HepG2 (cell line): Measurements from ENCODE around the gene MLXIPL. TPM values are rescaled to one million over a fixed set of nuclear protein-coding genes. Genes with fewer than 3 reads are reported as not detected.

ENCODE experiments used
- CBX5 ChIP-seq: sonication (generic); formaldehyde crosslinking; IDR thresholded peaks from 2 replicates; pipeline ENCODE4 v1.4.0; 2020; ENCODE audit warnings: missing genetic modification reagents, borderline replicate concordance
- GATAD1 ChIP-seq: IDR thresholded peaks from 2 replicates; pipeline ENCODE4 v1.6.1; 2016; ENCODE audit warnings: missing genetic modification reagents, missing compliant biosample characterization
- ISX ChIP-seq: sonication (generic); formaldehyde crosslinking; conservative IDR thresholded peaks from 2 replicates; pipeline ENCODE4 v1.5.0; 2020; ENCODE audit warnings: missing genetic modification reagents
- RAD21 ChIP-seq: fragments of 450-650 bp; formaldehyde crosslinking; IDR thresholded peaks from 2 replicates; pipeline ENCODE4 v1.5.0; 2020; ENCODE audit warnings: mild to moderate bottlenecking
- RFXANK ChIP-seq: IDR thresholded peaks from 2 replicates; pipeline ENCODE4 v1.6.1; 2016
- SALL2 ChIP-seq: sonication (generic); formaldehyde crosslinking; IDR thresholded peaks from 2 replicates; pipeline ENCODE4 v1.8.1; 2023; ENCODE audit warnings: mild to moderate bottlenecking, missing genetic modification reagents, inconsistent platforms
- ZNF660 ChIP-seq: sonication (generic); formaldehyde crosslinking; IDR thresholded peaks from 2 replicates; pipeline ENCODE4 v1.5.1; 2020; ENCODE audit warnings: mild to moderate bottlenecking, low read depth, missing genetic modification reagents, borderline replicate concordance
- polyA plus RNA-seq, 8 experiments: library from polyadenylated mRNA; depleted of rRNA in 3 of 8; stranded (reverse) in 7 of 8; unstranded in 1 of 8; fragments of >200 nt; fragmentation: Illumina TruSeq in 4 of 8; extraction: Trizol in 4 of 8; gene quantifications; 2 replicates each; pipeline versions ENCODE4 v1.2.1 to v1.2.3, GENCODE V29; 2011 to 2016; ENCODE audit warnings: low read depth in 4 of 8, missing spikeins in 1 of 8, mixed read lengths in 1 of 8; ENCODE audit not compliant: insufficient read depth in 1 of 8
- total RNA-seq, 5 experiments: library from RNA; depleted of rRNA; stranded (reverse); fragments of >200 nt; fragmentation: Illumina TruSeq; extraction: Trizol; gene quantifications; 2 replicates each; pipeline ENCODE4 v1.2.3, GENCODE V29; 2016; ENCODE audit warnings: low read depth in 1 of 5
- TF ChIP-seq, protein P1 (sequence below): sonication (generic); formaldehyde crosslinking; IDR thresholded peaks from 2 replicates; pipeline ENCODE4 v1.8.0; 2023; ENCODE audit warnings: mild to moderate bottlenecking, missing genetic modification reagents
- TF ChIP-seq, protein P2 (sequence below): sonication (generic); formaldehyde crosslinking; IDR thresholded peaks from 2 replicates; pipeline ENCODE4 v1.4.0; 2020; ENCODE audit warnings: mild to moderate bottlenecking, missing genetic modification reagents
- TF ChIP-seq, protein P3 (sequence below): sonication (generic); formaldehyde crosslinking; IDR thresholded peaks from 2 replicates; pipeline ENCODE4 v1.9.0; 2022; ENCODE audit warnings: missing genetic modification reagents, mild to moderate bottlenecking, borderline replicate concordance
- TF ChIP-seq, protein P4 (sequence below): sonication (generic); formaldehyde crosslinking; IDR thresholded peaks from 2 replicates; pipeline ENCODE4 v1.4.0; 2020; ENCODE audit warnings: missing genetic modification reagents
- TF ChIP-seq, protein P5 (sequence below): sonication (generic); formaldehyde crosslinking; IDR thresholded peaks from 2 replicates; pipeline ENCODE4 v1.4.0; 2020; ENCODE audit warnings: missing genetic modification reagents
- TF ChIP-seq, protein P6 (sequence below), 2 experiments: sonication (generic) in 1 of 2; formaldehyde crosslinking in 1 of 2; IDR thresholded peaks; 2 replicates each; pipeline versions ENCODE4 v1.4.0 to v1.6.1; 2016 to 2020; ENCODE audit warnings: borderline replicate concordance in 1 of 2, low read depth in 1 of 2, mild to moderate bottlenecking in 1 of 2, missing genetic modification reagents in 1 of 2

Gene MLXIPL
- total and polyA plus RNA-seq, 2 of the 13 experiments (the other 11 are each of a cell fraction or from before 2014, with no cell fraction given): 51.6 to 60.1 TPM

DNA sequence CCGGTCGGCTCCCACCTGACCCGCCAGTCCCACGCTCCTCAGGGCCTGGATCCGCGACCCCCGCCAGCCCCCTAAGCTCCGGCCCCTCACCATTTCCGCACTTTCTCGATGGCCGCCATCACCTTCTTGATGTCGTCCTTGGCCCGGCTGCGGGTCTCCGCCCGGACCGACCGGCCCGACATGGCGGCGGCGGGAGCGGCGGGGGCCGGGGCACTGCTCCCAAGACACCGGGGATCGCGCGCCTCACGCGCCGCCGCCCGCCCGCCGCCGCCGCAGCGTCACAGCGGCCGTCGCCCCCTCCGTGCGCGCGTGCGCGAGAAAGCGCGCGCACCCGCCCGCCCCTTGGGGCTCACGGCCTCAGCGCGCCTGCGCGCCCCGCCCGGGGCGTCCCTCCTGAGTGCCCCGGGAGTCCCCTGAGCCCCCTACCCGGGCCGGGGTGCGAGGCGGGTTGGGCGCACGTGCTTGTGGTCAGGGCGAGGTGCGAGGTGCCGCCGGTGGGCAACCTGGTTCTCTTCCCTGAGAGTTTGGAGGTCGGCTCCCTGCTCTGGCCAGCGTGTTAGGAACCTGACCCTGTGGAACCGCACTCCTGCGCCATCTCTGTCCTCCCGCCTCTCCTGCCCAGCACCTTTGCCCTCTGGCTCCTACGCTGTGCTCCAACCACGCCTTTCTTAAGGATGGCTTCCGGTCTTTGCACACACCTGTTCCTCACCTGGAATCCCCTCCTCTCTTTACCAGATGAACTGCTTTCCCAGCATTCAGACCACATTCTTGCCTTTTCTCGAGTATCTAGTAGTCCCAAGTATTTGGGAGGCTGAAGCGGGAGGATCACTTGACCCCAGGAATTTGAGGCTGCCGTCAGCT, 66.7 kb downstream of the MLXIPL start, which contains the start of gene BCL7B (continued):
- TF ChIP-seq ISX (CRISPR knock-in tag) (peak; percentile 96), ZNF660 (CRISPR knock-in tag) (peak; percentile 86; the same call in 1 of the 2 replicates), CBX5 (no peak), GATAD1 (no peak; the same call in 1 of the 2 replicates), RAD21 (CRISPR knock-in tag) (no peak), SALL2 (CRISPR knock-in tag) (peak; percentile 95), RFXANK (CRISPR knock-in tag) (no peak)
- TF ChIP-seq, protein P1, sequence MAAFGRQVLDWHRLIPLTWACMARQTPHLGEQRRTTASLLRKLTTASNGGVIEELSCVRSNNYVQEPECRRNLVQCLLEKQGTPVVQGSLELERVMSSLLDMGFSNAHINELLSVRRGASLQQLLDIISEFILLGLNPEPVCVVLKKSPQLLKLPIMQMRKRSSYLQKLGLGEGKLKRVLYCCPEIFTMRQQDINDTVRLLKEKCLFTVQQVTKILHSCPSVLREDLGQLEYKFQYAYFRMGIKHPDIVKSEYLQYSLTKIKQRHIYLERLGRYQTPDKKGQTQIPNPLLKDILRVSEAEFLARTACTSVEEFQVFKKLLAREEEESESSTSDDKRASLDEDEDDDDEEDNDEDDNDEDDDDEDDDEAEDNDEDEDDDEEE: peak; percentile 98
- TF ChIP-seq, protein P2, sequence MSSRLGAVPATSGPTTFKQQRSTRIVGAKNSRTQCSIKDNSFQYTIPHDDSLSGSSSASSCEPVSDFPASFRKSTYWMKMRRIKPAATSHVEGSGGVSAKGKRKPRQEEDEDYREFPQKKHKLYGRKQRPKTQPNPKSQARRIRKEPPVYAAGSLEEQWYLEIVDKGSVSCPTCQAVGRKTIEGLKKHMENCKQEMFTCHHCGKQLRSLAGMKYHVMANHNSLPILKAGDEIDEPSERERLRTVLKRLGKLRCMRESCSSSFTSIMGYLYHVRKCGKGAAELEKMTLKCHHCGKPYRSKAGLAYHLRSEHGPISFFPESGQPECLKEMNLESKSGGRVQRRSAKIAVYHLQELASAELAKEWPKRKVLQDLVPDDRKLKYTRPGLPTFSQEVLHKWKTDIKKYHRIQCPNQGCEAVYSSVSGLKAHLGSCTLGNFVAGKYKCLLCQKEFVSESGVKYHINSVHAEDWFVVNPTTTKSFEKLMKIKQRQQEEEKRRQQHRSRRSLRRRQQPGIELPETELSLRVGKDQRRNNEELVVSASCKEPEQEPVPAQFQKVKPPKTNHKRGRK: no peak
- TF ChIP-seq, protein P3, sequence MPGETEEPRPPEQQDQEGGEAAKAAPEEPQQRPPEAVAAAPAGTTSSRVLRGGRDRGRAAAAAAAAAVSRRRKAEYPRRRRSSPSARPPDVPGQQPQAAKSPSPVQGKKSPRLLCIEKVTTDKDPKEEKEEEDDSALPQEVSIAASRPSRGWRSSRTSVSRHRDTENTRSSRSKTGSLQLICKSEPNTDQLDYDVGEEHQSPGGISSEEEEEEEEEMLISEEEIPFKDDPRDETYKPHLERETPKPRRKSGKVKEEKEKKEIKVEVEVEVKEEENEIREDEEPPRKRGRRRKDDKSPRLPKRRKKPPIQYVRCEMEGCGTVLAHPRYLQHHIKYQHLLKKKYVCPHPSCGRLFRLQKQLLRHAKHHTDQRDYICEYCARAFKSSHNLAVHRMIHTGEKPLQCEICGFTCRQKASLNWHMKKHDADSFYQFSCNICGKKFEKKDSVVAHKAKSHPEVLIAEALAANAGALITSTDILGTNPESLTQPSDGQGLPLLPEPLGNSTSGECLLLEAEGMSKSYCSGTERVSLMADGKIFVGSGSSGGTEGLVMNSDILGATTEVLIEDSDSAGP: peak; percentile 73
- TF ChIP-seq, protein P4, sequence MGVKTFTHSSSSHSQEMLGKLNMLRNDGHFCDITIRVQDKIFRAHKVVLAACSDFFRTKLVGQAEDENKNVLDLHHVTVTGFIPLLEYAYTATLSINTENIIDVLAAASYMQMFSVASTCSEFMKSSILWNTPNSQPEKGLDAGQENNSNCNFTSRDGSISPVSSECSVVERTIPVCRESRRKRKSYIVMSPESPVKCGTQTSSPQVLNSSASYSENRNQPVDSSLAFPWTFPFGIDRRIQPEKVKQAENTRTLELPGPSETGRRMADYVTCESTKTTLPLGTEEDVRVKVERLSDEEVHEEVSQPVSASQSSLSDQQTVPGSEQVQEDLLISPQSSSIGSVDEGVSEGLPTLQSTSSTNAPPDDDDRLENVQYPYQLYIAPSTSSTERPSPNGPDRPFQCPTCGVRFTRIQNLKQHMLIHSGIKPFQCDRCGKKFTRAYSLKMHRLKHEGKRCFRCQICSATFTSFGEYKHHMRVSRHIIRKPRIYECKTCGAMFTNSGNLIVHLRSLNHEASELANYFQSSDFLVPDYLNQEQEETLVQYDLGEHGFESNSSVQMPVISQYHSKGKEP (CRISPR knock-in tag): no peak
- TF ChIP-seq, protein P5, sequence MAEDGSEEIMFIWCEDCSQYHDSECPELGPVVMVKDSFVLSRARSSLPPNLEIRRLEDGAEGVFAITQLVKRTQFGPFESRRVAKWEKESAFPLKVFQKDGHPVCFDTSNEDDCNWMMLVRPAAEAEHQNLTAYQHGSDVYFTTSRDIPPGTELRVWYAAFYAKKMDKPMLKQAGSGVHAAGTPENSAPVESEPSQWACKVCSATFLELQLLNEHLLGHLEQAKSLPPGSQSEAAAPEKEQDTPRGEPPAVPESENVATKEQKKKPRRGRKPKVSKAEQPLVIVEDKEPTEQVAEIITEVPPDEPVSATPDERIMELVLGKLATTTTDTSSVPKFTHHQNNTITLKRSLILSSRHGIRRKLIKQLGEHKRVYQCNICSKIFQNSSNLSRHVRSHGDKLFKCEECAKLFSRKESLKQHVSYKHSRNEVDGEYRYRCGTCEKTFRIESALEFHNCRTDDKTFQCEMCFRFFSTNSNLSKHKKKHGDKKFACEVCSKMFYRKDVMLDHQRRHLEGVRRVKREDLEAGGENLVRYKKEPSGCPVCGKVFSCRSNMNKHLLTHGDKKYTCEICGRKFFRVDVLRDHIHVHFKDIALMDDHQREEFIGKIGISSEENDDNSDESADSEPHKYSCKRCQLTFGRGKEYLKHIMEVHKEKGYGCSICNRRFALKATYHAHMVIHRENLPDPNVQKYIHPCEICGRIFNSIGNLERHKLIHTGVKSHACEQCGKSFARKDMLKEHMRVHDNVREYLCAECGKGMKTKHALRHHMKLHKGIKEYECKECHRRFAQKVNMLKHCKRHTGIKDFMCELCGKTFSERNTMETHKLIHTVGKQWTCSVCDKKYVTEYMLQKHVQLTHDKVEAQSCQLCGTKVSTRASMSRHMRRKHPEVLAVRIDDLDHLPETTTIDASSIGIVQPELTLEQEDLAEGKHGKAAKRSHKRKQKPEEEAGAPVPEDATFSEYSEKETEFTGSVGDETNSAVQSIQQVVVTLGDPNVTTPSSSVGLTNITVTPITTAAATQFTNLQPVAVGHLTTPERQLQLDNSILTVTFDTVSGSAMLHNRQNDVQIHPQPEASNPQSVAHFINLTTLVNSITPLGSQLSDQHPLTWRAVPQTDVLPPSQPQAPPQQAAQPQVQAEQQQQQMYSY: 0 out of 2 replicates have a peak, but pooled peaks have one; percentile 42
- TF ChIP-seq, protein P6, sequence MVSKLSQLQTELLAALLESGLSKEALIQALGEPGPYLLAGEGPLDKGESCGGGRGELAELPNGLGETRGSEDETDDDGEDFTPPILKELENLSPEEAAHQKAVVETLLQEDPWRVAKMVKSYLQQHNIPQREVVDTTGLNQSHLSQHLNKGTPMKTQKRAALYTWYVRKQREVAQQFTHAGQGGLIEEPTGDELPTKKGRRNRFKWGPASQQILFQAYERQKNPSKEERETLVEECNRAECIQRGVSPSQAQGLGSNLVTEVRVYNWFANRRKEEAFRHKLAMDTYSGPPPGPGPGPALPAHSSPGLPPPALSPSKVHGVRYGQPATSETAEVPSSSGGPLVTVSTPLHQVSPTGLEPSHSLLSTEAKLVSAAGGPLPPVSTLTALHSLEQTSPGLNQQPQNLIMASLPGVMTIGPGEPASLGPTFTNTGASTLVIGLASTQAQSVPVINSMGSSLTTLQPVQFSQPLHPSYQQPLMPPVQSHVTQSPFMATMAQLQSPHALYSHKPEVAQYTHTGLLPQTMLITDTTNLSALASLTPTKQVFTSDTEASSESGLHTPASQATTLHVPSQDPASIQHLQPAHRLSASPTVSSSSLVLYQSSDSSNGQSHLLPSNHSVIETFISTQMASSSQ (IDR thresholded peaks at IDR 0.05; ENCODE audit: low read depth): no peak
- TF ChIP-seq, protein P6 (CRISPR knock-in tag; IDR thresholded peaks at IDR 0.05; ENCODE audit: borderline replicate concordance): peak; percentile 69
